Endothelial cell of umbilical vein (primary cell): Measurements from ENCODE around the gene UST. TPM values are rescaled to one million over a fixed set of nuclear protein-coding genes. Genes with fewer than 3 reads are reported as not detected.

Source experiments
- BruUV-seq: library from RNA; stranded (reverse); fragments of 400-500 nt; replicated peaks from 2 replicates; lab custom pipeline; 2021; lab: Mats Ljungman, UMichigan
- CTCF ChIA-PET: fragments of 300-600, 350-600 bp; sonication (Branson Sonifier 250); formaldehyde crosslinking; loops from one replicate; lab custom pipeline; 2021; ENCODE audit warnings: antibody characterized with exemption, inconsistent platforms; lab: Charles Lee
- POLR2A ChIA-PET: fragments of 300-600, 350-600 bp; sonication (Branson Sonifier 250); formaldehyde crosslinking; loops from one replicate; lab custom pipeline; 2021; ENCODE audit warnings: antibody characterized with exemption, inconsistent platforms; lab: Charles Lee
- DNase-seq: peaks from one replicate; pipeline ENCODE4 v3.0.0-alpha.2; 2011; ENCODE audit warnings: low read depth, low spot score
- FAIRE-seq: peaks from 2 replicates; lab custom pipeline; 2011; peaks lifted over from hg19 to GRCh38; lab: Jason Lieb, UNC
- H2AFZ ChIP-seq: 2 replicates; pipeline ENCODE4 v1.6.0; 2012; ENCODE audit warnings: low read depth, low read length, control low read depth, inconsistent platforms
- H3K27ac ChIP-seq: 2 replicates; pipeline ENCODE4 v1.5.1; 2011; ENCODE audit warnings: low read depth, mild to moderate bottlenecking, control low read depth, low read length, moderate library complexity; ENCODE audit not compliant: insufficient read depth
- H3K27me3 ChIP-seq, 2 experiments: 2 replicates each; pipeline versions ENCODE4 v1.6.0 to v1.6.1; 2011; ENCODE audit warnings: low read length in 2 of 2, mixed read lengths in 1 of 2; ENCODE audit not compliant: control insufficient read depth in 2 of 2, insufficient read depth in 2 of 2
- H3K36me3 ChIP-seq, 2 experiments: 2 replicates in 1 of 2; 3 replicates in 1 of 2; pipeline ENCODE4 v1.5.1; 2011; ENCODE audit warnings: low read length in 2 of 2, mild to moderate bottlenecking in 1 of 2, moderate library complexity in 1 of 2; ENCODE audit not compliant: control insufficient read depth in 2 of 2, insufficient read depth in 2 of 2; ENCODE audit errors: extremely low read depth in 1 of 2
- H3K4me1 ChIP-seq: 3 replicates; pipeline ENCODE4 v1.5.1; 2011; ENCODE audit warnings: mild to moderate bottlenecking, low read length; ENCODE audit not compliant: control insufficient read depth, insufficient read depth; ENCODE audit errors: extremely low read depth
- H3K4me2 ChIP-seq: 2 replicates; pipeline ENCODE4 v1.6.1; 2011; ENCODE audit warnings: low read length, control low read depth, mixed read lengths; ENCODE audit not compliant: insufficient read depth
- H3K4me3 ChIP-seq, 3 experiments: fragments of 200-600 bp in 1 of 3; sonication (generic), shearing (Covaris generic) in 1 of 3; replicated peaks in 1 of 3; 2 replicates each; pipeline ENCODE4 v1.5.1; 2011 to 2016; ENCODE audit warnings: control low read depth in 3 of 3, low read length in 3 of 3, mild to moderate bottlenecking in 2 of 3, inconsistent platforms in 1 of 3, low read depth in 1 of 3, moderate library complexity in 1 of 3; ENCODE audit not compliant: insufficient read depth in 1 of 3
- H3K79me2 ChIP-seq: 2 replicates; pipeline ENCODE4 v1.6.0; 2012; ENCODE audit warnings: low read length, inconsistent platforms; ENCODE audit not compliant: control insufficient read depth, insufficient read depth
- H3K9ac ChIP-seq: replicated peaks from 2 replicates; pipeline ENCODE3; 2011; ENCODE audit warnings: low read length, control low read depth; ENCODE audit not compliant: insufficient read depth; ENCODE audit errors: extremely low read depth
- H3K9me1 ChIP-seq: replicated peaks from 3 replicates; pipeline ENCODE4 v1.6.0; 2011; ENCODE audit warnings: mild to moderate bottlenecking, low read length; ENCODE audit not compliant: control insufficient read depth, insufficient read depth; ENCODE audit errors: extremely low read depth
- H3K9me3 ChIP-seq: replicated peaks from 2 replicates; pipeline ENCODE4 v1.5.1; 2012; ENCODE audit warnings: low read length, inconsistent platforms; ENCODE audit not compliant: control insufficient read depth, insufficient read depth
- H4K20me1 ChIP-seq: replicated peaks from 2 replicates; pipeline ENCODE3; 2011; ENCODE audit warnings: mild to moderate bottlenecking, low read length; ENCODE audit not compliant: control insufficient read depth, insufficient read depth; ENCODE audit errors: extremely low read depth
- EZH2 ChIP-seq: IDR thresholded peaks from 2 replicates; pipeline ENCODE4 v1.6.1; 2012; ENCODE audit warnings: borderline replicate concordance, low read depth, mild to moderate bottlenecking, moderate library complexity, low read length, inconsistent platforms; ENCODE audit not compliant: severe bottlenecking
- FOS ChIP-seq: IDR thresholded peaks from 2 replicates; pipeline ENCODE4 v1.6.1; 2011; ENCODE audit warnings: mild to moderate bottlenecking, low read length, moderate library complexity, borderline replicate concordance; ENCODE audit not compliant: insufficient read depth
- GATA2 ChIP-seq: IDR thresholded peaks from 2 replicates; pipeline ENCODE4 v1.7.0; 2011; ENCODE audit warnings: low read depth, mild to moderate bottlenecking, moderate library complexity, mixed read lengths, low read length; ENCODE audit not compliant: insufficient read length, insufficient read depth
- MAX ChIP-seq: IDR thresholded peaks from 2 replicates; pipeline ENCODE4 v1.6.1; 2011; ENCODE audit not compliant: insufficient read depth, insufficient read length
- dilution Hi-C: fragments of 300-500 bp; cut with MboI; formaldehyde crosslinking; loops from one replicate; pipeline ENCODE4 v1.15.0; 2019; ENCODE audit warnings: low sequenced_read_pairs; ENCODE audit not compliant: extremely low pct_ligation_motif_present
- intact Hi-C: fragments of 100-400 bp; cut with micrococcal nuclease; formaldehyde crosslinking; loops from one replicate; pipeline ENCODE4 v1.10.0; 2022
- polyA plus RNA-seq, 4 experiments: library from polyadenylated mRNA; depleted of rRNA in 3 of 4; stranded (reverse) in 3 of 4; unstranded in 1 of 4; fragments of >200 nt; gene quantifications; 2 replicates each; pipeline versions ENCODE4 v1.2.1 to v1.2.3, GENCODE V29; 2011 to 2012; ENCODE audit warnings: missing spikeins in 1 of 4
- total RNA-seq: library from RNA; stranded (reverse); gene quantifications from 2 replicates; pipeline ENCODE4 v1.2.3, GENCODE V29; 2021

Gene UST
- total and polyA plus RNA-seq, 2 donors (not counting 3 experiments of a cell fraction or from before 2014, with no cell fraction given): 0.26 to 0.84 TPM

GRCh38 chr6:148890652-148891404 lies 144.0 kb downstream of the UST start:
- Histone ChIP-seq H3K36me3 (no peaks in the 10 kb centered on the region), H3K27ac (no peak overlapping the region), H3K4me1 (peaks cover 7% of the 10 kb centered on the region), H3K9me3 (no peaks in the 10 kb centered on the region), H3K4me2 (no peak overlapping the region), H3K9me1 (no peaks in the 10 kb centered on the region), H3K9ac (no peak overlapping the region), H3K27me3 (no peaks in the 10 kb centered on the region), H3K4me3 (no peak overlapping the region), H4K20me1 (no peaks in the 10 kb centered on the region), H2AFZ (no peak overlapping the region), H3K79me2 (no peaks in the 10 kb centered on the region)
- no TSS peak for BruUV-seq
- CTCF ChIA-PET: no interaction called here
- no peak for FAIRE-seq
- intact Hi-C loops: no loop called here
- no peak for TF ChIP-seq EZH2
- no peak for DNase-seq
- POLR2A ChIA-PET: no interaction called here
- dilution Hi-C loops: no loop called here

GRCh38 chr6:148891405-148891783 lies 144.6 kb downstream of the UST start:
- ChIA-PET POLR2A (no interaction called here), CTCF (no interaction called here)
- no peak overlapping the region for H2AFZ ChIP-seq
- H4K20me1 ChIP-seq: no peaks in the 10 kb centered on the region
- H3K9me1 ChIP-seq: no peaks in the 10 kb centered on the region
- H3K4me1 ChIP-seq: peaks cover under 1% of the 10 kb centered on the region
- no TSS peak for BruUV-seq
- no peaks in the 10 kb centered on the region for H3K9me3 ChIP-seq
- no peak overlapping the region for H3K4me3 ChIP-seq
- intact Hi-C loops (no loop called here), dilution Hi-C loops (no loop called here)
- H3K79me2 ChIP-seq: no peaks in the 10 kb centered on the region
- no peaks in the 10 kb centered on the region for H3K27me3 ChIP-seq
- no peak for FAIRE-seq
- no peaks in the 10 kb centered on the region for H3K36me3 ChIP-seq
- no peak overlapping the region for H3K4me2 ChIP-seq
- TF ChIP-seq GATA2: no peak
- TF ChIP-seq MAX: no peak
- TF ChIP-seq FOS: no peak
- no peak overlapping the region for H3K9ac ChIP-seq
- no peak overlapping the region for H3K27ac ChIP-seq
- DNase-seq: no peak
